HFF-Myc (cell line): ENCODE results near the gene PEX5L.

Experiments
- DNase-seq: peaks from one replicate; pipeline ENCODE4 v3.0.0-alpha.2; 2011; ENCODE audit warnings: low read depth; ENCODE audit errors: extremely low read depth
- H3K4me3 ChIP-seq: replicated peaks from 2 replicates; pipeline ENCODE4 v1.5.1; 2011; ENCODE audit warnings: low read depth, mild to moderate bottlenecking, control low read depth, low read length
- TF ChIP-seq, protein P1 (sequence below): IDR thresholded peaks from 2 replicates; pipeline ENCODE4 v1.5.1; 2012; ENCODE audit warnings: mild to moderate bottlenecking, low read depth, low read length, control low read depth; ENCODE audit errors: missing control alignments

Gene PEX5L

DNA sequence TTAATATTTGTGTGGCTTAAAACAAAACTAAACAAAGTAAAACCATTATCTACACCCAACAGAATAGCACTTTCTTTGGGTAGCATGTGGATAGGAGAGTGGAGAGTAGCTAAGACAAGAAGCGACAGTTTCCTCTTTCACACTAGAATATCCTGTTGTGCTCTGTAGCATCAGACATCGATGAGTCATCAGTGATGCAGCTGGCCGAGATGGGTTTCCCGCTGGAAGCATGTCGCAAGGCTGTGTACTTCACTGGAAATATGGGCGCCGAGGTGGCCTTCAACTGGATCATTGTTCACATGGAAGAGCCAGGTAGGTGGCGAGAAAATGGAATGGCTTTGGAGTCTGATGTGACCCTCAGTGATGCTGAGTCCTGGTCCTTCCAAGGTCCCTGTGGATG, 275.8 kb downstream of the PEX5L start:
- peak; percentile 40 for DNase-seq
- TF ChIP-seq, protein P1, sequence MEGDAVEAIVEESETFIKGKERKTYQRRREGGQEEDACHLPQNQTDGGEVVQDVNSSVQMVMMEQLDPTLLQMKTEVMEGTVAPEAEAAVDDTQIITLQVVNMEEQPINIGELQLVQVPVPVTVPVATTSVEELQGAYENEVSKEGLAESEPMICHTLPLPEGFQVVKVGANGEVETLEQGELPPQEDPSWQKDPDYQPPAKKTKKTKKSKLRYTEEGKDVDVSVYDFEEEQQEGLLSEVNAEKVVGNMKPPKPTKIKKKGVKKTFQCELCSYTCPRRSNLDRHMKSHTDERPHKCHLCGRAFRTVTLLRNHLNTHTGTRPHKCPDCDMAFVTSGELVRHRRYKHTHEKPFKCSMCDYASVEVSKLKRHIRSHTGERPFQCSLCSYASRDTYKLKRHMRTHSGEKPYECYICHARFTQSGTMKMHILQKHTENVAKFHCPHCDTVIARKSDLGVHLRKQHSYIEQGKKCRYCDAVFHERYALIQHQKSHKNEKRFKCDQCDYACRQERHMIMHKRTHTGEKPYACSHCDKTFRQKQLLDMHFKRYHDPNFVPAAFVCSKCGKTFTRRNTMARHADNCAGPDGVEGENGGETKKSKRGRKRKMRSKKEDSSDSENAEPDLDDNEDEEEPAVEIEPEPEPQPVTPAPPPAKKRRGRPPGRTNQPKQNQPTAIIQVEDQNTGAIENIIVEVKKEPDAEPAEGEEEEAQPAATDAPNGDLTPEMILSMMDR = no peak
- H3K4me3 ChIP-seq = no peak overlapping the region

DNA sequence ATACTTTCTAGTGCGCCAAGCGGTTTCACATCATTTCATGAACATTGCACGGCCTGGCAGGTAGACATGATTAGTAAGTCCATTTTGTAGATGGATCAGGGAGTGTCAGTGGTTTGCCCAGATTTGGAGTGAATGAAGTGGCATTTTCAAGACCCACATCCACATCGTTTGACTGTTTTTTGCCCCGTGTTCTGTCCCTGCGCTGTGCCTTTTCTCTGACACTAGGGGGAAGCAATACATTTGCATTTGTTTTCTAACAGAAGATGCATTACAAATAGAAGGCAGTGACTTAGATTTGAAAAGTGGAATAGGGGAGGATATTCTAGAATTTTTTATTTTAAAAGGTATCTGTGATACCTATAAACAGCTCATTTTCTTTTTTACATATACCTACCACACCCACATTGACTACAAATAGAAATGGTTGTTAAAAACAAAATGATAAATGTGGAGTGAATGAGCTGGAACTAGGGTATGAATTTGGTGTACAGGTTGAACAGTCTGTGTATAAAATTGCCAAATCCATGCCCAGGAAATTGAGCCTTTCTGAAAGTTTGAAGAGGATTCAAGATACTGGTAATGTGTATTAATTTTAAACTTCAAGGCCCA, 285.9 kb downstream of the PEX5L start:
- TF ChIP-seq, protein P1 = peak; percentile 66
- H3K4me3 ChIP-seq = no peak overlapping the region
- DNase-seq = no peak

DNA sequence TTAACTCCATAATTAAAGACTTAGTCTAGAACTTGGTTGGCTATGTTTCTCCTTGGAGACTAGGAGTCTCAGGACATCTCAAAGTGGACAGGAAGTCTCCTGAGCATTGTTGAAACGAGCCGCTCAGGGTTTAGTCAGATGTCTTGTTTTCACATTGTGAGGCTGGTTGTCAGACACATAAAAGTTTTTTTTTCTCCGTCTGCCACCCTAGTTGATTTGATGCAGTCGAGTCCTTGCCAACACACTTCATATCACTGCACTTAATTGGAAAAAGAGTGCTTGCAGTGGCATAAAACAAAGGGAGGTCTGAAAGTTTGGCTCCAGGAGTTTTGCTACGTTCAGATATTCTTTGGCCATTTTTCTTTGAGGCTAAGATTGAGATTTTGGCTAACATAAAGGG, 291.0 kb downstream of the PEX5L start:
- DNase-seq = no peak
- no peak overlapping the region for H3K4me3 ChIP-seq
- TF ChIP-seq, protein P1 = no peak

DNA sequence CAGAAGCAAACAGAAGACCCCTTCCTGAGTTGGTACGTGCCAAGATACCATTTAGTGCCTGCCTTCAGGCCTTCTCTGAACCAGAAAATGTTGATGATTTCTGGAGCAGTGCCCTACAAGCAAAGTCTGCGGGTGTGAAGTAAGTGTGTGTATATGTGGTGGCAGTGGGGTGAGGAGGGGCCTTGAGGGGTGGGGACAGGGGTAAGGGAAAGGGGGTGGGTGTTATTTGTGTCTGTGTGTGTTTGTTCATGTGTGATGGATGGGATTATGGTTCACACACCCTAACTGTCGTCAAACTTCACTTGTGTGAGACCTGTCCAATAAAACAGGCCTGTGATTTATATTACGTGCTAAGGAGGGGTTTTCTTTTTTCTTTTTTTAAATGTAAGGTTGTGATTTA, 291.7 kb downstream of the PEX5L start:
- DNase-seq = no peak
- no peak overlapping the region for H3K4me3 ChIP-seq
- TF ChIP-seq, protein P1 = no peak
